ENCODE results near the gene EEPD1. TPM values are rescaled to one million over a fixed set of nuclear protein-coding genes. Genes with fewer than 3 reads are reported as not detected.

The EEPD1 gene
- total RNA-seq, 1 donor from 2014 or later: 6.5 TPM

GRCh38 chr7:36279926-36280315 lies 126.9 kb downstream of the EEPD1 start:
- H3K27ac Mint-ChIP-seq: peak overlapping the region; percentile 8
- no peaks in the 10 kb centered on the region for H3K9me3 Mint-ChIP-seq
- no peak overlapping the region for H3K4me2 ChIP-seq
- no peak overlapping the region for H3K9ac ChIP-seq
- H3K36me3 ChIP-seq: no peaks in the 10 kb centered on the region
- no peak overlapping the region for H2AFZ ChIP-seq (replicated peaks)
- peaks cover 2% of the 10 kb centered on the region for H3K36me3 Mint-ChIP-seq
- peaks cover 49% of the 10 kb centered on the region for H3K4me1 ChIP-seq
- no peak overlapping the region for H3K4me3 Mint-ChIP-seq
- H3K4me3 ChIP-seq: no peak overlapping the region
- no peaks in the 10 kb centered on the region for H3K9me3 ChIP-seq (ENCODE audit: low read depth)
- no peaks in the 10 kb centered on the region for H3K79me2 ChIP-seq (ENCODE audit: low read depth)
- peaks cover 21% of the 10 kb centered on the region for H3F3A ChIP-seq (ENCODE audit: low read depth)
- peaks cover 70% of the 10 kb centered on the region for H3K4me1 Mint-ChIP-seq
- H3K27ac ChIP-seq: no peak overlapping the region
- H3K27me3 ChIP-seq: no peaks in the 10 kb centered on the region
- TF ChIP-seq EZH2 (IDR thresholded peaks at IDR 0.05) (no peak), EZH2phosphoT487 (IDR thresholded peaks at IDR 0.05) (no peak), CTCF (IDR thresholded peaks at IDR 0.05) (no peak)
- no peaks in the 10 kb centered on the region for H3K27me3 Mint-ChIP-seq (ENCODE audit: insufficient read depth, low read depth)
- DNase-seq (ENCODE audit: low spot score): no peak
- no peaks in the 10 kb centered on the region for H4K20me1 ChIP-seq (ENCODE audit: low read depth)

- H3F3A ChIP-seq (ENCODE audit: low read depth): peaks cover 21% of the 10 kb centered on the region
- peaks cover 49% of the 10 kb centered on the region for H3K4me1 ChIP-seq
- no peak overlapping the region for H3K9ac ChIP-seq
- H3K4me1 Mint-ChIP-seq: peaks cover 64% of the 10 kb centered on the region
- no peak overlapping the region for H2AFZ ChIP-seq (replicated peaks)
- DNase-seq (ENCODE audit: low spot score): peak; percentile 62
- TF ChIP-seq CTCF (IDR thresholded peaks at IDR 0.05): no peak
- no peak for TF ChIP-seq EZH2 (IDR thresholded peaks at IDR 0.05)
- H3K9me3 ChIP-seq (ENCODE audit: low read depth): no peaks in the 10 kb centered on the region
- H3K36me3 Mint-ChIP-seq: no peaks in the 10 kb centered on the region
- peak overlapping the region; percentile 52 for H3K4me2 ChIP-seq
- peak overlapping the region; percentile 30 for H3K4me3 ChIP-seq
- no peaks in the 10 kb centered on the region for H3K27me3 Mint-ChIP-seq (ENCODE audit: insufficient read depth, low read depth)
- no peaks in the 10 kb centered on the region for H3K79me2 ChIP-seq (ENCODE audit: low read depth)
- no peaks in the 10 kb centered on the region for H3K27me3 ChIP-seq
- peak overlapping the region; percentile 50 for H3K4me3 Mint-ChIP-seq
- H3K9me3 Mint-ChIP-seq: no peaks in the 10 kb centered on the region
- H4K20me1 ChIP-seq (ENCODE audit: low read depth): no peaks in the 10 kb centered on the region
- peak overlapping the region; percentile 64 for H3K27ac Mint-ChIP-seq
- H3K36me3 ChIP-seq: no peaks in the 10 kb centered on the region
- no peak overlapping the region for H3K27ac ChIP-seq
Measured at GRCh38 chr7:36280840-36281812, 128.1 kb downstream of the EEPD1 start.

GRCh38 chr7:36281945-36282717 lies 129.1 kb downstream of the EEPD1 start:
- no peak overlapping the region for H2AFZ ChIP-seq (replicated peaks)
- H3F3A ChIP-seq (ENCODE audit: low read depth): peaks cover 21% of the 10 kb centered on the region
- H3K9me3 ChIP-seq (ENCODE audit: low read depth): no peaks in the 10 kb centered on the region
- H3K27ac Mint-ChIP-seq: no peak overlapping the region
- DNase-seq (ENCODE audit: low spot score): no peak
- no peaks in the 10 kb centered on the region for H4K20me1 ChIP-seq (ENCODE audit: low read depth)
- H3K36me3 Mint-ChIP-seq: peaks cover 2% of the 10 kb centered on the region
- TF ChIP-seq EZH2phosphoT487 (IDR thresholded peaks at IDR 0.05) (no peak), EZH2 (IDR thresholded peaks at IDR 0.05) (no peak), CTCF (IDR thresholded peaks at IDR 0.05) (no peak)
- no peak overlapping the region for H3K4me3 ChIP-seq
- H3K9me3 Mint-ChIP-seq: no peaks in the 10 kb centered on the region
- H3K79me2 ChIP-seq (ENCODE audit: low read depth): no peaks in the 10 kb centered on the region
- peaks cover 3% of the 10 kb centered on the region for H3K27me3 Mint-ChIP-seq (ENCODE audit: insufficient read depth, low read depth)
- H3K27me3 ChIP-seq: no peaks in the 10 kb centered on the region
- H3K4me1 ChIP-seq: peaks cover 40% of the 10 kb centered on the region
- H3K4me2 ChIP-seq: peak overlapping the region; percentile 52
- H3K4me3 Mint-ChIP-seq: no peak overlapping the region
- no peaks in the 10 kb centered on the region for H3K36me3 ChIP-seq
- H3K27ac ChIP-seq: no peak overlapping the region
- H3K4me1 Mint-ChIP-seq: peaks cover 60% of the 10 kb centered on the region
- no peak overlapping the region for H3K9ac ChIP-seq

All from neural progenitor cell (in vitro differentiated cells).